ENCODE data around the gene NRG2.

DNA sequence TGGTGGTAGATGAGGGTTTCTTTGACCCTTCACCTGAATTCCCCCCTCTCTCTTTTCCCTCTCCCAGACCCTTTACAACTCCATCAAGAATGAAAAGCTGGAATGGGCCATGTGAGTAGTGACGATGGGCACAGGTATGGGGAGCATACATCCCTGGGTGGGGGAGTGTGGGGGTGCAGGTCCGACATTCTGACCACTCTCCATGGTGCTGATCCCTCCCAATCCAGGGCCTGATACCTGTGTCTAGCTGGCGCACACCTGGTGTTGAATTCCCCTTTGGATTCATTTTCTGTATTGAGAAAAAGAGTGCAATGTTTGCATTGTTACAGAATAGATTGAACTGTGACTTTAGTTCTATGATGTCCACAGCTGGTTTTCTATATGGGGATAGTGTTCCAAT lies 207.4 kb downstream of the NRG2 start:
- TF ChIP-seq, protein P1, sequence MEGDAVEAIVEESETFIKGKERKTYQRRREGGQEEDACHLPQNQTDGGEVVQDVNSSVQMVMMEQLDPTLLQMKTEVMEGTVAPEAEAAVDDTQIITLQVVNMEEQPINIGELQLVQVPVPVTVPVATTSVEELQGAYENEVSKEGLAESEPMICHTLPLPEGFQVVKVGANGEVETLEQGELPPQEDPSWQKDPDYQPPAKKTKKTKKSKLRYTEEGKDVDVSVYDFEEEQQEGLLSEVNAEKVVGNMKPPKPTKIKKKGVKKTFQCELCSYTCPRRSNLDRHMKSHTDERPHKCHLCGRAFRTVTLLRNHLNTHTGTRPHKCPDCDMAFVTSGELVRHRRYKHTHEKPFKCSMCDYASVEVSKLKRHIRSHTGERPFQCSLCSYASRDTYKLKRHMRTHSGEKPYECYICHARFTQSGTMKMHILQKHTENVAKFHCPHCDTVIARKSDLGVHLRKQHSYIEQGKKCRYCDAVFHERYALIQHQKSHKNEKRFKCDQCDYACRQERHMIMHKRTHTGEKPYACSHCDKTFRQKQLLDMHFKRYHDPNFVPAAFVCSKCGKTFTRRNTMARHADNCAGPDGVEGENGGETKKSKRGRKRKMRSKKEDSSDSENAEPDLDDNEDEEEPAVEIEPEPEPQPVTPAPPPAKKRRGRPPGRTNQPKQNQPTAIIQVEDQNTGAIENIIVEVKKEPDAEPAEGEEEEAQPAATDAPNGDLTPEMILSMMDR (IDR thresholded peaks at IDR 0.05): no peak
- no peak for TF ChIP-seq POLR2A (IDR thresholded peaks at IDR 0.05)

All from adrenal gland (tissue), 5 donors.